K562 (cell line): ENCODE data around the gene ARL4D.

Experiments used
- CBX8 ChIP-seq: fragments of 200-600 bp; sonication (generic); IDR thresholded peaks from 2 replicates; pipeline ENCODE4 v1.6.1; 2012; ENCODE audit warnings: borderline replicate concordance, mixed run types, low read depth, mild to moderate bottlenecking, moderate library complexity, mixed read lengths, low read length, control low read depth, inconsistent platforms; ENCODE audit not compliant: poor library complexity, severe bottlenecking; ENCODE audit errors: extremely low read depth
- CREM ChIP-seq: IDR thresholded peaks from 2 replicates; pipeline ENCODE4 v1.6.1; 2014; ENCODE audit warnings: antibody characterized with exemption, low read depth
- KDM1A ChIP-seq, 2 experiments: fragments of 450-650 bp; IDR thresholded peaks; 2 replicates each; pipeline ENCODE4 v1.6.1; 2016; ENCODE audit warnings: mild to moderate bottlenecking in 2 of 2
- POLR2A ChIP-seq: fragments of 450-650 bp; conservative IDR thresholded peaks from 2 replicates; pipeline ENCODE4 v1.6.1; 2016
- SP1 ChIP-seq: sonication (generic); formaldehyde crosslinking; IDR thresholded peaks from 2 replicates; pipeline ENCODE4 v1.8.1; 2022; ENCODE audit warnings: mild to moderate bottlenecking, missing genetic modification reagents
- ZBTB11 ChIP-seq, 3 experiments: fragments of 200-800 bp in 1 of 3; fragments of 250-450 bp in 1 of 3; fragments of 450-650 bp in 1 of 3; sonication (Bioruptor Pico) in 1 of 3; sonication (Bioruptor generic) in 1 of 3; formaldehyde crosslinking in 1 of 3; IDR thresholded peaks; 2 replicates each; pipeline versions ENCODE4 v1.6.1 to v1.8.0; 2016 to 2022; ENCODE audit warnings: mild to moderate bottlenecking in 2 of 3, missing genetic modification characterization in 2 of 3, missing compliant biosample characterization in 1 of 3, moderate library complexity in 1 of 3

GRCh38 chr17:43367737-43368242 is 31.0 kb upstream of the ARL4D start:
- TF ChIP-seq CBX8 (no peak), KDM1A (IDR thresholded peaks at IDR 0.05) (no peak), POLR2A (peak; percentile 100), CREM (peak; percentile 8), SP1 (CRISPR knock-in tag) (peak; percentile 77), ZBTB11 (CRISPR knock-in tag; IDR thresholded peaks at IDR 0.05) (peak in 1 of 3 experiments; percentile 45; a peak in 1 of 6 replicates)
